Stimulated activated CD4-positive, alpha-beta T cell treated with anti-CD3 and anti-CD28 coated beads, Interleukin-12 subunit alpha, Interleukin-12 subunit beta, amount 100 ng/mL, for 4 hours (primary cell): ENCODE measurements around the gene FBXO44.

ENCODE experiments used
- DNase-seq: peaks from one replicate; pipeline ENCODE4 v3.0.0-alpha.2; 2020

Gene FBXO44

DNA sequence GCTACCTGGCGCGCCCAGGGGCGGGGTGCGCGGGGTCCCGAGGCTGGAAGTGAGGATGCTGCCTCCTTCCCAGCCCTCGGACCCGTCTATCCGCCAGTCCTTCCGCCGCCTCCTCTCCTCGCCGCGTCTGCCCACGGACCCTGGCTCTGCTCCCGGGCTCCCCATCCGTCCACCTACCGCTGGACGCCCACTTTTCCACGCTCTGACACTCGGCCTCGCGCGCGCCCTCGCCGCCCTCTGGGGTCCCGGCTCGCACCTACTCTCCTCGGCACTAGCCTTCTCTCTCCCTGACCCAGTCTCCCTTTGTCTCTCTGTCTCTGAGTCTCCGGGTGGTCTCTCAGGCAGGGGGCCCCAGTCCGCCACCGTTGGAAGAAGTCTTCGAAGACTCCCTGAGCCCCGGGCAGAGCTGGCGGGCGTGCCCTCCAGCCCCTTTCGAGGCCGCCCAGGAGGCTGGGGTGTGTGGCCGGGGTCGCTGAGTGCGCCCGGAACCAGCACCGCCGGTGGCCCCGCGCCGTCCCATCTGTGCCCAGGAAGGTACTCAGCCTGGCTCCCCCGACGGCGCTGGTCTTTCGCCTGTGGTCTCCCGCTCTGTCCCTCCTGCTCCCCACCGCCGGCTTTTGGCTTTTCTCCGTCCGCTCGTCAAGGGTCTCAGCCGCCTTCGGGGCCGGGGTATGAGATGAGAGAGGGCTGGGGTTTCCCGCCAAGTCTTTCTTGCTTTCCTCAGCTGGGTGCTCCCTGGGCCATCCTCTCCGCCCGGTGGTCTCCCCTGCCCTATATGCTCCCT lies 37.4 kb downstream of the FBXO44 start:
- no peak for DNase-seq

DNA sequence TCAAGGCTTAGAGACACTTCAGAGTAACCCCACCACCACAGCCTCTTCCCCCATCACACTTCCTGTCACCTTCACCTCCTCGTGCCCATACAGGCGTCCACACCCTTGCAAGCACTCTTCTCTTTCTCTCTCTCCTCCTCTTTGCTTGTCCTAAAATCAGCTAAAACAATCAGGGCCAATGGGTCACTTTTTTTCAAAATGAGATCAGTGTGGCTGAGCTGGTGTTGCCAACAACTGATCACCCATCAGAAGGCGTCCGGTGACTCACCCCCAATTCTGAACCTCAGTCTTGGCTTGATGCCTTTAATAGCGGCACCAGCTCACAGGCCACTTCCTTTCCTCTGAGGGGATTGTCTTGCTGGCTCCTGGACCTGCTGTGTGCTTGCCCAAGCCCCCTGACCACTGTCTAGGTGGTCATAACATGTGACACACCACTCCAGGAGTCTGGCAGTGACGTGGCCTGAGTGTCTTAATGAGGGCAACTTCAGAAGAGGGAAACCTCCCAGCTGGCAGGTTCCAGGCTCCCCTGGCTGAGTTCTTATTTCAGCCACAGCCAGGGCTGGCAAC lies 38.4 kb downstream of the FBXO44 start:
- no peak for DNase-seq

DNA sequence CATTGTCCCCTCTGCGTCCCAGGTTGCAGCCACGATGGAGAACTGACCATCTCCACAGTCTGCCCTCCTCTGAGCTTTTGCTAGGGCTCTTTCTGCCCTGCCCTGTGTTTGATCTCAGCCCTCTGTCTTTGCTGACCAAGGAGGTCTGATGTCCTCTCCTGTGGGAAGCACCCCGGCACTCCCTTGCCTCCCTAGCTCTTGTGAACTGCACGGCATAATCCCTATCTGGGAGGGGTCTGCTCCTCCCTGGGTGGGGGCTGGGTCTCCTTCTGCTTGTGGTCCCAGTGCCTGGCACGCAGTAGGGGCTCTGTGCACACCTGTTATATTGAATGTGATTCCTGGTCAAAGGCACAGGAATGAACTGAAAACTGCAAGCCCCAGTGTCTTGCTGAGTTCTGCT lies 39.2 kb downstream of the FBXO44 start:
- no peak for DNase-seq

DNA sequence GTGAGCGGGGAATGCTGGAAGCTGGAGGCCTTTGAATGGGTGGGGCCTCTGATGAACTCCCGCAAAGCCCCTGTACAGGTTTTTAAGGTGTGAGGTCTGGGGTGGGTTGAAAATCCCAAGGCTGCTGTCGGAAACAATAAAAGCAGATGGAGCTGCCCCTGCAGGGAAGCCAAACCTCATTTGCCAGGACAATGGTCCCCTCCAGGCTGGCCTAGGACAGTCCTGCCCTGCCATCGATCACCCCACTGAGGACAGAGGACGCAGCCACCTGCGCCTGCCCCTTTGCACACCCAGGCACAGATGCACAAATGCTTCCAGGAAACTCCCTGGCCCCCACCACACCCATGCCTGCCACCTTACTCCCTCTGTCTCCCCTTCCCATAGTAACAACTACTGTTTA lies 41.2 kb downstream of the FBXO44 start:
- DNase-seq = no peak

DNA sequence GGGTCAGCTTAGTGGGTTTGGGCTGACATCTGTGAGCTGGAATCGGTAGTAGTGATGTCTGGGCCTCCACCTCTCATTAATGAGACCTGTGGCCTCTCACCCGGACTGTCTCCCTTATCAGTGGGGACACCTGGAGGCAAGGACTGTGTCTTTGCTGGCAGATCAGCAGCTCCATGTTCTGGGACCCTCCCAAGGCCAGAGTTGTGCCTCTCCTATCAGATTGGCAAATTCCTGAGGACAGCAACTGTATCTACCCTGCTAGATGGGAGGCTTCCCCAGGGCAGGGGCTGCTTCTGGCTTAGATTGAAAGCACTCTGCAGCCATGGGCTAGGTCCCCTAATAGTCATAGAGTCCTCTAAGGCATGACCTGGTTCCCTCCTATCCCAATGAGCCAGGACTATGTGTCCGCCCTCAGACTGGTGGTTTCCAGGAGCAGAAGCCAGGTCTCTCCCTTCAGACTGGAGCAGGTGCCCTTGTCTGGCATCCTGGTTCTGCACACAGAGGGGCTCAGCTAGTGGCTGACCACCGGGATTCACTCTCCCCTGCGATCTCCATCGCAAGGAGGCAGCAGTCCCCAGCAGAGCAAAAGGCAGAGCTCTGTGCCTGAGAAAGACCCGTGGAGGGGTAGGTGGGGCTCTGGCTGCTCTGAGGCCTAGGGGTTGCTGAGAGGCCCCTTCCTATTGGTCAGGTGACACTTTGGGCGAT lies 42.7 kb downstream of the FBXO44 start:
- no peak for DNase-seq

GRCh38 chr1:11697893-11698210 lies 43.2 kb downstream of the FBXO44 start:
- no peak for DNase-seq

GRCh38 chr1:11700601-11701467 lies 46.2 kb downstream of the FBXO44 start:
- DNase-seq = no peak

DNA sequence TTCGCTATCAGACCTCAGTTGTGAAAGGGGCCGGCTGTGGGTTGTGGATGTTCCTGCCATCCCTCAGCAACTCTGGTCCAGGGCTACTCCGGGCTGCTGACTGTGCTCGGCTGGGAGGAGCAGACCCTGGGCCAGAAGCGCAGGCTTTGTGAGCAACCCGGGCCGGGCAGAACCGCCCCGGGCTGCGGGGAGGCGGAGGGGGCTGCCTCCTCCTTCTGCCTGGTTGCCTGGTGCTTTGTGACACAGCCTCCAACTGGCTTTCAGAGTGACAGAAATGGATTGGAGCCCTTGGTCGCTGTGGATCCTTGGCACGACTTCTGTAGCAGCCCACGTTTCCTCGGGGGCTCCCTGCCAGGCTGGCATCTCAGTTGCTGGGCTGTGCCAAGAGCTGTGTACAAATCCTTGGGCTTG lies 46.9 kb downstream of the FBXO44 start:
- DNase-seq = no peak

GRCh38 chr1:11701981-11702803 lies 47.5 kb downstream of the FBXO44 start:
- no peak for DNase-seq

DNA sequence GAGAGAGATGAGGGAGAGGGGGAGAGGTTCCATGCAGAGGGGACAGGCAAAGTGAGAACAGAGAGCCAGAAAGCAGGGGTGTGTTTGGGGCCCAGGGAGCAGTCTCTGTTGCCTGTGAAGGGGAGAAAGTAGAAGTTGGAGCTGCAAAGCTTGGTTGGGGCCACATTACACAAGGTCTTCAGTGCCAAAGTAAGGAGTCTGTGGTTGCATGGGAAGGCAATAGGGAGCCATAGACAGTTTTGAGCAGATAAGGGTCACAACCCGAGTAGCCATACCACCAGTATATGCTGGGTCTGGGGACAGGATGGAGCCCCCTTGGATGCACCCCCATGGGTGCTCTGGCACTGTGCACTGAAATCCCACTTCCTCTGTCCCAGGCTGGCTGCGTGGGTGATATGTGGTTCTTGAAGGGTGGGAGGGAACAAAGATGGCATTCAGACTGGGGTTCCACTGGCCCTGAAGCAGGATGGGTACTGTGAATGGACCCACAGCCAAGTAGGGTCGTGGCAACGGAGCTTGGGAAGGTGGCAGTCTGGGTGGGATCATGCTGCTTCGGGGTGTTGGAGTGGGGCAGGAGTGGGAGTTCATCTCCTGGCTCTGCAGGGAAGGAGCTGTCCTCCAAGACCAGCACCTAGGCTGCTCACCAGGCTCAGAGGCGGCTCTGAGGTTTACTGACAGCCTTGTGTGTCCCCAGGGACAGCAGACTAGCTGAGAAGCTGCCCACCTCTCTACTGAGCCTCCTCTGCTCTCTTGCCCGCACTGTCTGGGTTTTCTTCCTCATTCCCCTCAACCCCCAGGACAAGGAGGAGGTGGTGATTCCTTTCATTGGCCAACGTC lies 48.9 kb downstream of the FBXO44 start:
- DNase-seq = no peak

DNA sequence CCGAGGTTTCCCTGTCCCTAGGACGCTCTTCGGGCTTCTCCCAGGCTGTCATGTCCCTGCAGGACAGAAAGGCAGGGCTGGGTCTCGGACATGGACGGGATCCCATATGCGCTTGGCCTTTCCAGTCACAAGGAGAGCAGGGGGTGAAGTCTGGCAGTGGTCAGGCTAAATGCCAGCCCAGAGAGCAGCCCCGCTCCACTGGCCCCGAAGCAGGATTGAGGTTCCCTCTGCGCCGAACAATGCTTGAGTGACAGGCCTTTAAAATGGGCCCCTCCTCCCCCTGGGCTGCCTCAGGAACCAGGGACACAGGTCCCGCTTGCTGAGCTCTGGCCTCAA lies 49.5 kb downstream of the FBXO44 start:
- no peak for DNase-seq

DNA sequence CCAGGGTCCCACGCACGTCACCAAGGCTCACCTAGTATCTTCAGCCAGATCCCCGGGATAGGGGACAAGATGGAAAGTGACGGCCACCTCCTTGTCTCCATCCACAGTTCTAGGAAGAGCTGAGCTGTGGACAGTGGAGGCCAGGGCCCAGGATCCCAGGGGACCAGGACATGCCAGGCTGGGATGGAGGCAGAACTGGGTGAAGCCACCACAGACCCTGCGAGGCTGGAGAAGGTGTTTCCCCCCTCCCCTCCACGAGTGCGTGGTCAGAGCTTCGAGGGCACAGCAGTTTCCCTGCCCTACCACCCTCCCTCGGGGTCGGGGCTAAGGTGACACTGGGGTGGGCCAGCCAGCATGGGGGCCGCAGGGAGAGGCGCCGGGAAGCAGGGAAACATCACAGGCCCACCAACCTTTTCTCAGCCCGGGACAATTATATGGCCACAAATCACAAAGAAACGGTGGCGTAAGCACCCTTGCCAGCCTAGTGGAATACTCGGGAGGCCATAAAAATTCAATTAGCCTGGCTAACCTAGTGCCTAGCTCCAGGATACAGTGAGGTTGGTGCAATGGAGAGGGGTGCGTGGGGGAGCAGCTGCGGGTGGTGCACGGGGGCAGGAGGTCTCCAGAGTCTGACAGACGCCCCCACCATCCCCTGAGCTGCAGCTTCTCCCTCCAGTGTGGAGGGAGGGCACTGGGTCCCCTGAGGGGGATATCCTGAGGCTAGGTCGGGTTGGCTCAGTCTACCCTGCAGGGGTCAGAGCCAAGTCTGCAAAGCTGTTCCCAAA lies 50.2 kb downstream of the FBXO44 start:
- DNase-seq = no peak

DNA sequence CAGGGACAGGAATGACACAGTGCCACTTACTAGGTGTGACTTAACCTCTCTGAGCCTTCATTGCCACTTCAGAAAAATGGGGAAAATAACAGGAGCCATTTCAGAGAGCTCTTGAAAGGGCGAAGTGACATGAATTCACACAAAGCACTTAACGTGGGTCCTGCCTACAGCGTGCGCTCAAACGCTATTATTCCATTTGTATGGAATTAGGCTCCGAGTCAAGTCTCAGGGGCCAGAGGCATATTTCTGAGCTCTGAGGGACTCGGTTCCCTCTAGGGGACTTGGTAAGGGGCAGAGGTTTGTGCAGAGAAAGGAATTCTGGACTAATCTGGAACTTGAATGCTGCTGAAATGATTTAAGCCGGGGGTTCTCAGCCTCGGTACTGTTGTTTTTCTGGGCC lies 50.9 kb downstream of the FBXO44 start:
- DNase-seq = no peak

GRCh38 chr1:11706292-11706691 lies 51.6 kb downstream of the FBXO44 start:
- no peak for DNase-seq

DNA sequence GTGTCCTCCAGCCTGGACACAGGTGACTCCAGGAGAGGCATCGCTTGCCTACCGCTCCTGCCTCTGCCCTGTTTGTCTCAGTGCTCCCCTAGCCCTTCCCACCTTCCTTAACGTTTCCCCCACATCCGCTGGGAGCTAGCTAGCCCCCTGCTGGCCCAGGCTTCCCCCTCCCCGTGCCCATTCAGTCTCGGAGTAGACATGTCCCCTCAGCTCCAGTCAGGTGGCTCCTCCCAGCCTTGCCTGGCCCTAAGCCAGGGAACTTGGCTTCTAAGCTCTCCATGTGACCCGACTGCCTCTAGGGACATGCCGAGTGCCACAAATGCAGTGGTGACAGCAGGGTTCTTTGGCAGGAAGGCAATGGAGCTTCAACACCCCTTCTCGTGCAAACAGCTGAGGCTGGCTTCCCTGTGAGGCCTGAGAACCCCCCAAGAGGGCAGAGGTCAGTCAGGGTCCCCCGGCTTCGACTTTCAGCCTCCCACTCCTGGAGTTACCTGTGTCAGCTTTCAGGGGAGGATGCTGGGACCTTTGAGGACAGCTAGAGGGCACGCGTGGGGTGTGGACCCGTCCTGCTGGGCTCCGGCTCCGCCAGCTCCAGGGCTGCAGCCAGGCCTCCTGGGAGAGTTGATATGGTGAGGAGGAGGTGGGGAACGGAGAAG lies 53.1 kb downstream of the FBXO44 start:
- no peak for DNase-seq

GRCh38 chr1:11708554-11709350 lies 54.1 kb downstream of the FBXO44 start:
- no peak for DNase-seq

DNA sequence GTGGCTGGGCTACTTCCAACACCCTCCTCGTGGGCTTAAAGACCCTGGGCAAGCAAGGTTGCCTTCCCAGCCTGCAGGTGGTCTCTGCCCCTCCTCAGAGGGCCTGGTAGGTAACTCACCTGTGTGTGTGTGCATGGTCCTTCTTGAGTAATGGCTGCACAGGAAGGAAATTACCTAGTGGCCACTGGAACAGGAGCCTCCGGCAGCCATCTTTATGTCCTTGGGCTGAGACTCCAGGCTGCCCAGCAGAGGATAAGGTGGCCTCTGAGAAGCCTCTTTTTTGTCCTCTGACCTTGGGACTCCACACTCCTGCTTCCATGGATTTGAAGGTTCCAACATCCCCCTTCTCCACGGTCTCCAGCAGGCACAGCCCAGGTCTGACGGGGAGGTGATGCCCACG lies 56.8 kb downstream of the FBXO44 start:
- DNase-seq = no peak

GRCh38 chr1:11712285-11712684 lies 57.6 kb downstream of the FBXO44 start:
- DNase-seq = no peak
